Neural cell (in vitro differentiated cells): ENCODE results near the gene NUP107. TPM values are rescaled to one million over a fixed set of nuclear protein-coding genes. Genes with fewer than 3 reads are reported as not detected.

Experiments
- H2AFZ ChIP-seq: fragments of 200-600, 300-800 bp; sonication (generic), shearing (Covaris generic); 2 replicates; pipeline ENCODE4 v1.6.0; 2014; ENCODE audit warnings: low read depth, mild to moderate bottlenecking, antibody characterized with exemption, low read length, moderate library complexity
- H3F3A ChIP-seq: fragments of 200-600 bp; shearing (Covaris generic); 2 replicates; pipeline ENCODE4 v1.6.1; 2016; ENCODE audit warnings: mild to moderate bottlenecking, moderate library complexity, mixed read lengths, antibody characterized with exemption, low read length; ENCODE audit not compliant: insufficient read depth, poor library complexity, severe bottlenecking
- H3K27ac ChIP-seq: fragments of 200-600, 300-800 bp; sonication (generic), shearing (Covaris generic); 2 replicates; pipeline ENCODE4 v1.5.1; 2014; ENCODE audit warnings: mild to moderate bottlenecking, low read length, moderate library complexity
- H3K27me3 ChIP-seq: fragments of 300-800, 200-600 bp; sonication (generic), shearing (Covaris generic); 2 replicates; pipeline ENCODE4 v1.6.0; 2014; ENCODE audit warnings: mild to moderate bottlenecking, low read depth, low read length, moderate library complexity; ENCODE audit not compliant: insufficient read depth
- H3K36me3 ChIP-seq: fragments of 300-800, 200-600 bp; sonication (generic), shearing (Covaris generic); 2 replicates; pipeline ENCODE4 v1.5.1; 2014; ENCODE audit warnings: mild to moderate bottlenecking, antibody characterized with exemption, low read length, moderate library complexity; ENCODE audit not compliant: insufficient read depth
- H3K4me2 ChIP-seq: fragments of 300-800, 200-600 bp; sonication (generic), shearing (Covaris generic); 2 replicates; pipeline ENCODE4 v1.6.0; 2014; ENCODE audit warnings: mild to moderate bottlenecking, low read length
- H3K4me3 ChIP-seq: fragments of 300-800, 200-600 bp; sonication (generic), shearing (Covaris generic); 2 replicates; pipeline ENCODE4 v1.5.1; 2014; ENCODE audit warnings: mild to moderate bottlenecking, low read length, moderate library complexity
- H3K79me2 ChIP-seq: fragments of 200-600 bp; shearing (Covaris generic); replicated peaks from 2 replicates; pipeline ENCODE4 v1.6.0; 2014; ENCODE audit warnings: mild to moderate bottlenecking, low read length, moderate library complexity; ENCODE audit not compliant: insufficient read depth
- H3K9ac ChIP-seq: fragments of 300-800, 200-600 bp; sonication (generic), shearing (Covaris generic); 2 replicates; pipeline ENCODE4 v1.6.1; 2016; ENCODE audit warnings: mild to moderate bottlenecking, low read length, mixed read lengths
- H3K9me2 ChIP-seq: fragments of 200-600 bp; shearing (Covaris generic); 2 replicates; pipeline ENCODE4 v1.6.1; 2016; ENCODE audit warnings: mild to moderate bottlenecking, low read length, mixed read lengths; ENCODE audit not compliant: insufficient read depth
- H3K9me3 ChIP-seq: fragments of 200-600, 300-800 bp; sonication (generic), shearing (Covaris generic); 2 replicates; pipeline ENCODE4 v1.6.1; 2016; ENCODE audit warnings: mild to moderate bottlenecking, mixed run types, low read length, moderate library complexity, mixed read lengths
- H4K20me1 ChIP-seq: fragments of 200-600 bp; shearing (Covaris generic); 2 replicates; pipeline ENCODE4 v1.6.1; 2016; ENCODE audit warnings: mild to moderate bottlenecking, mixed run types; ENCODE audit not compliant: insufficient read depth
- CTCF ChIP-seq: fragments of 450-650 bp; IDR thresholded peaks from 2 replicates; pipeline ENCODE4 v1.5.1; 2014; ENCODE audit warnings: antibody characterized with exemption, mild to moderate bottlenecking, moderate library complexity; ENCODE audit not compliant: poor library complexity, severe bottlenecking
- EP300 ChIP-seq: fragments of 450-650 bp; conservative IDR thresholded peaks from 2 replicates; pipeline ENCODE4 v1.6.1; 2014; ENCODE audit warnings: antibody characterized with exemption, mild to moderate bottlenecking, moderate library complexity; ENCODE audit not compliant: poor library complexity, severe bottlenecking
- EZH2 ChIP-seq: fragments of 200-600, 300-800 bp; shearing (Covaris generic), sonication (generic); IDR thresholded peaks from 2 replicates; pipeline ENCODE4 v1.6.1; 2014; ENCODE audit warnings: antibody characterized with exemption, low read length, borderline replicate concordance, mild to moderate bottlenecking; ENCODE audit not compliant: insufficient read depth, poor library complexity, severe bottlenecking
- MXI1 ChIP-seq: fragments of 450-650 bp; conservative IDR thresholded peaks from 2 replicates; pipeline ENCODE4 v1.6.1; 2014; ENCODE audit warnings: antibody characterized with exemption, mild to moderate bottlenecking; ENCODE audit not compliant: poor library complexity, severe bottlenecking
- POLR2AphosphoS5 ChIP-seq: IDR thresholded peaks from 2 replicates; pipeline ENCODE4 v1.6.1; 2012
- RAD21 ChIP-seq: fragments of 450-650 bp; conservative IDR thresholded peaks from 2 replicates; pipeline ENCODE4 v1.6.1; 2014; ENCODE audit warnings: antibody characterized with exemption, mild to moderate bottlenecking, moderate library complexity
- REST ChIP-seq: IDR thresholded peaks from 2 replicates; pipeline ENCODE4 v1.6.1; 2012; ENCODE audit warnings: borderline replicate concordance
- SMC3 ChIP-seq: fragments of 450-650 bp; conservative IDR thresholded peaks from 2 replicates; pipeline ENCODE4 v1.6.1; 2014; ENCODE audit warnings: antibody characterized with exemption, mild to moderate bottlenecking, moderate library complexity; ENCODE audit not compliant: poor library complexity
- TAF1 ChIP-seq: IDR thresholded peaks from 2 replicates; pipeline ENCODE4 v1.6.1; 2012; ENCODE audit warnings: low read depth
- polyA plus RNA-seq: library from polyadenylated mRNA; depleted of rRNA; stranded (reverse); fragments of >200 nt; gene quantifications from 2 replicates; pipeline ENCODE4 v1.2.3, GENCODE V29; 2014

The NUP107 gene
- polyA plus RNA-seq, 1 donor from 2014 or later = 64.1 TPM

- Histone ChIP-seq H3K9me3 (no peaks in the 10 kb centered on the region), H3K79me2 (no peaks in the 10 kb centered on the region)
These were observed 102.5 kb downstream of the NUP107 start for GRCh38 chr12:68789144-68789878.

More at GRCh38 chr12:68789144-68789878, 102.5 kb downstream of the NUP107 start:
- TF ChIP-seq CTCF = no peak
- TF ChIP-seq EZH2 = no peak
- no peak for TF ChIP-seq TAF1
- no peak for TF ChIP-seq REST
- TF ChIP-seq RAD21 = no peak
- TF ChIP-seq POLR2AphosphoS5 = no peak
- TF ChIP-seq EP300 = no peak
- no peak for TF ChIP-seq MXI1
- no peak for TF ChIP-seq SMC3
- Histone ChIP-seq H3K36me3 (no peaks in the 10 kb centered on the region), H3K27me3 (no peaks in the 10 kb centered on the region), H2AFZ (no peak overlapping the region), H3K9me2 (no peaks in the 10 kb centered on the region), H4K20me1 (no peaks in the 10 kb centered on the region), H3K4me2 (no peak overlapping the region), H3K9ac (no peak overlapping the region), H3K27ac (no peak overlapping the region), H3F3A (no peaks in the 10 kb centered on the region), H3K4me3 (no peak overlapping the region)
